ENCODE data around the gene ATP6AP1. TPM values are rescaled to one million over a fixed set of nuclear protein-coding genes. Genes with fewer than 3 reads are reported as not detected.

ATP6AP1 gene
- total and polyA plus RNA-seq, 2 donors (not counting 3 experiments of a cell fraction or from before 2014, with no cell fraction given), result 145 to 322 TPM

- dilution Hi-C loops (cut with MboI; ENCODE audit: extremely low pct_ligation_motif_present, low sequenced_read_pairs), result no loop called here
- FAIRE-seq, result no peak
These were observed 16.0 kb upstream of the ATP6AP1 start for GRCh38 chrX:154412468-154412867.

GRCh38 chrX:154413142-154413541, 15.3 kb upstream of the ATP6AP1 start:
- intact Hi-C loops (cut with micrococcal nuclease) (no loop called here), dilution Hi-C loops (cut with MboI; ENCODE audit: extremely low pct_ligation_motif_present, low sequenced_read_pairs) (no loop called here)
- no peaks in the 10 kb centered on the region for H3K36me3 ChIP-seq (ENCODE audit: control insufficient read depth in 2 of 2, extremely low read depth in 1 of 2, insufficient read depth in 2 of 2, low read length in 2 of 2)
- H3K9ac ChIP-seq (replicated peaks; ENCODE audit: extremely low read depth, insufficient read depth, low read length), result no peak overlapping the region
- DNase-seq (ENCODE audit: low read depth, low spot score) (no peak), FAIRE-seq (no peak)
- H3K27ac ChIP-seq (ENCODE audit: insufficient read depth, low read depth, low read length), result no peak overlapping the region
- no peaks in the 10 kb centered on the region for H3K9me1 ChIP-seq (replicated peaks; ENCODE audit: control insufficient read depth, extremely low read depth, insufficient read depth, low read length)
- H3K4me2 ChIP-seq (ENCODE audit: insufficient read depth, low read length), result no peak overlapping the region
- POLR2A ChIA-PET, result interaction anchor here (1.4 kb wide), 1 partner anchor 13 kb away, joined by 3 read pairs; no protein-coding TSS in a partner anchor
- H3K4me3 ChIP-seq (replicated peaks in 1 of 3; ENCODE audit: insufficient read depth in 1 of 3, low read depth in 1 of 3, low read length in 3 of 3), result no peak overlapping the region
- H3K79me2 ChIP-seq (ENCODE audit: control insufficient read depth, insufficient read depth, low read length), result peaks cover 10% of the 10 kb centered on the region
- TF ChIP-seq FOS (IDR thresholded peaks at IDR 0.05; ENCODE audit: borderline replicate concordance, insufficient read depth, low read length) (no peak), POLR2A (IDR thresholded peaks at IDR 0.05; ENCODE audit: low read depth, low read length) (no peak), JUN (IDR thresholded peaks at IDR 0.05; ENCODE audit: borderline replicate concordance, insufficient read depth, insufficient read length, low read depth) (no peak), POLR2AphosphoS5 (IDR thresholded peaks at IDR 0.05; ENCODE audit: insufficient read depth, low read depth, low read length) (no peak), CTCF (IDR thresholded peaks at IDR 0.05; ENCODE audit: extremely low read depth in 1 of 2, insufficient read depth in 1 of 2, low read depth in 1 of 2, low read length in 2 of 2) (no peak), MYC (IDR thresholded peaks at IDR 0.05; ENCODE audit: low read depth, low read length) (no peak), EZH2 (IDR thresholded peaks at IDR 0.05; ENCODE audit: borderline replicate concordance, low read depth, low read length, severe bottlenecking) (no peak), GATA2 (IDR thresholded peaks at IDR 0.05; ENCODE audit: insufficient read depth, insufficient read length, low read depth, low read length) (no peak)
- TF ChIP-seq, protein P1, sequence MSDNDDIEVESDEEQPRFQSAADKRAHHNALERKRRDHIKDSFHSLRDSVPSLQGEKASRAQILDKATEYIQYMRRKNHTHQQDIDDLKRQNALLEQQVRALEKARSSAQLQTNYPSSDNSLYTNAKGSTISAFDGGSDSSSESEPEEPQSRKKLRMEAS (IDR thresholded peaks at IDR 0.05; ENCODE audit: insufficient read depth, insufficient read length), result no peak
- no peaks in the 10 kb centered on the region for H4K20me1 ChIP-seq (replicated peaks; ENCODE audit: control insufficient read depth, extremely low read depth, insufficient read depth, low read length)
- no peaks in the 10 kb centered on the region for H3K27me3 ChIP-seq (ENCODE audit: control insufficient read depth in 2 of 2, insufficient read depth in 2 of 2, low read length in 2 of 2)
- H3K9me3 ChIP-seq (replicated peaks; ENCODE audit: control insufficient read depth, insufficient read depth, low read length), result no peaks in the 10 kb centered on the region
- peaks cover 21% of the 10 kb centered on the region for H3K4me1 ChIP-seq (ENCODE audit: control insufficient read depth, extremely low read depth, insufficient read depth, low read length)
- CTCF ChIA-PET, result interaction anchor here (1.1 kb wide), 1 partner anchor 11 kb away, joined by 3 read pairs; no protein-coding TSS in a partner anchor
- BruUV-seq (replicated peaks), result no TSS peak
- H2AFZ ChIP-seq (ENCODE audit: low read depth, low read length), result no peak overlapping the region

More at GRCh38 chrX:154412468-154412867, 16.0 kb upstream of the ATP6AP1 start:
- no TSS peak for BruUV-seq (replicated peaks)
- H2AFZ ChIP-seq (ENCODE audit: low read depth, low read length), result peak overlapping the region; percentile 14
- CTCF ChIA-PET, result interaction anchor here (0.9 to 1.1 kb wide), 3 partner anchors 13 to 16 kb away, joined by 3 to 5 read pairs (median 4); partner anchors contain the start of gene ATP6AP1
- H3K79me2 ChIP-seq (ENCODE audit: control insufficient read depth, insufficient read depth, low read length), result peaks cover 14% of the 10 kb centered on the region
- H3K4me2 ChIP-seq (ENCODE audit: insufficient read depth, low read length), result peak overlapping the region; percentile 69
- H3K27ac ChIP-seq (ENCODE audit: insufficient read depth, low read depth, low read length), result peak overlapping the region; percentile 65
- peak overlapping the region in 2 of 3 experiments; percentile 40 to 48 for H3K4me3 ChIP-seq (replicated peaks in 1 of 3; ENCODE audit: insufficient read depth in 1 of 3, low read depth in 1 of 3, low read length in 3 of 3)
- H4K20me1 ChIP-seq (replicated peaks; ENCODE audit: control insufficient read depth, extremely low read depth, insufficient read depth, low read length), result no peaks in the 10 kb centered on the region
- TF ChIP-seq EZH2 (IDR thresholded peaks at IDR 0.05; ENCODE audit: borderline replicate concordance, low read depth, low read length, severe bottlenecking), result no peak
- no peak for DNase-seq (ENCODE audit: low read depth, low spot score)
- POLR2A ChIA-PET, result interaction anchor here (1.4 kb wide), 1 partner anchor 13 kb away, joined by 3 read pairs; no protein-coding TSS in a partner anchor
- no peaks in the 10 kb centered on the region for H3K9me1 ChIP-seq (replicated peaks; ENCODE audit: control insufficient read depth, extremely low read depth, insufficient read depth, low read length)
- peak overlapping the region; percentile 60 for H3K9ac ChIP-seq (replicated peaks; ENCODE audit: extremely low read depth, insufficient read depth, low read length)
- intact Hi-C loops (cut with micrococcal nuclease), result no loop called here
- H3K4me1 ChIP-seq (ENCODE audit: control insufficient read depth, extremely low read depth, insufficient read depth, low read length), result peaks cover 22% of the 10 kb centered on the region
- H3K9me3 ChIP-seq (replicated peaks; ENCODE audit: control insufficient read depth, insufficient read depth, low read length), result no peaks in the 10 kb centered on the region
- H3K36me3 ChIP-seq (ENCODE audit: control insufficient read depth in 2 of 2, extremely low read depth in 1 of 2, insufficient read depth in 2 of 2, low read length in 2 of 2), result no peaks in the 10 kb centered on the region
- no peaks in the 10 kb centered on the region for H3K27me3 ChIP-seq (ENCODE audit: control insufficient read depth in 2 of 2, insufficient read depth in 2 of 2, low read length in 2 of 2)
